ENCODE data around the gene PHB1. TPM values are rescaled to one million over a fixed set of nuclear protein-coding genes. Genes with fewer than 3 reads are reported as not detected.

Gene PHB1
- total RNA-seq, 2 donors from 2014 or later, result 229 to 487 TPM

GRCh38 chr17:49379926-49380325, 34.8 kb downstream of the PHB1 start:
- intact Hi-C loops (cut with DNase I), result no loop called here
- Histone ChIP-seq H3K27ac (no peak overlapping the region), H3K4me3 (no peak overlapping the region), H3K27me3 (no peaks in the 10 kb centered on the region), H3K36me3 (no peaks in the 10 kb centered on the region), H3K9me3 (no peaks in the 10 kb centered on the region), H3K9ac (ENCODE audit: low read depth in 2 of 2, low read length in 2 of 2) (no peak overlapping the region), H3K4me1 (no peaks in the 10 kb centered on the region)
- TF ChIP-seq CTCF (IDR thresholded peaks at IDR 0.05), result no peak
- no peak for DNase-seq

DNA sequence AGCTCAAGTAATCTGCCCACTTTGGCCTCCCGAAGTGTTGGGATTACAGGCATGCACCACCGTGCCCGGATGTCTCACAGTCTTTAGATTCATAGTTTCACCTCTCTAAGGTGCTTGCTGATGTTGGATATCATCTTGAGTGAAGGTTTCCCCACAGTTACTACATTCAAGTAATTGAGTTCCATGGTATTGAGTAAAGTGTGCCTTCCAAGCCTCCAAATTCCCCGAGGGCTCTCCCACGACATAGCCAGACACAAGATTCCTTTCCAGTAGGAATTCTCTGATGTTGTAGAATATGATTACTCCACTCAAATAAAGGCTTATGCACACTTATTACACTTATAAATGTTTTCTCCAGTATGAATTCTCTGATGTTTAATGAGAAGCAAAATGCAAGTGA, 36.4 kb downstream of the PHB1 start:
- Histone ChIP-seq H3K36me3 (no peaks in the 10 kb centered on the region), H3K27me3 (no peaks in the 10 kb centered on the region), H3K4me3 (no peak overlapping the region), H3K9me3 (no peaks in the 10 kb centered on the region), H3K4me1 (no peaks in the 10 kb centered on the region), H3K27ac (no peak overlapping the region), H3K9ac (ENCODE audit: low read depth in 2 of 2, low read length in 2 of 2) (no peak overlapping the region)
- DNase-seq, result no peak
- intact Hi-C loops (cut with DNase I), result no loop called here
- no peak for TF ChIP-seq CTCF (IDR thresholded peaks at IDR 0.05)

GRCh38 chr17:49375544-49375943, 39.1 kb downstream of the PHB1 start:
- H3K36me3 ChIP-seq, result no peaks in the 10 kb centered on the region
- H3K27ac ChIP-seq, result no peak overlapping the region
- H3K4me3 ChIP-seq, result no peak overlapping the region
- H3K4me1 ChIP-seq, result no peaks in the 10 kb centered on the region
- H3K9me3 ChIP-seq, result no peaks in the 10 kb centered on the region
- H3K9ac ChIP-seq (ENCODE audit: low read depth in 2 of 2, low read length in 2 of 2), result no peak overlapping the region
- H3K27me3 ChIP-seq, result no peaks in the 10 kb centered on the region
- intact Hi-C loops (cut with DNase I), result no loop called here
- TF ChIP-seq CTCF (IDR thresholded peaks at IDR 0.05), result no peak
- no peak for DNase-seq

- DNase-seq, result no peak
- Histone ChIP-seq H3K27me3 (no peaks in the 10 kb centered on the region), H3K27ac (no peak overlapping the region), H3K4me1 (no peaks in the 10 kb centered on the region), H3K4me3 (no peak overlapping the region), H3K9me3 (no peaks in the 10 kb centered on the region), H3K36me3 (no peaks in the 10 kb centered on the region), H3K9ac (ENCODE audit: low read depth in 2 of 2, low read length in 2 of 2) (no peak overlapping the region)
- intact Hi-C loops (cut with DNase I), result no loop called here
- TF ChIP-seq CTCF (IDR thresholded peaks at IDR 0.05), result no peak
Observed at GRCh38 chr17:49373115-49373514, 41.6 kb downstream of the PHB1 start.

DNA sequence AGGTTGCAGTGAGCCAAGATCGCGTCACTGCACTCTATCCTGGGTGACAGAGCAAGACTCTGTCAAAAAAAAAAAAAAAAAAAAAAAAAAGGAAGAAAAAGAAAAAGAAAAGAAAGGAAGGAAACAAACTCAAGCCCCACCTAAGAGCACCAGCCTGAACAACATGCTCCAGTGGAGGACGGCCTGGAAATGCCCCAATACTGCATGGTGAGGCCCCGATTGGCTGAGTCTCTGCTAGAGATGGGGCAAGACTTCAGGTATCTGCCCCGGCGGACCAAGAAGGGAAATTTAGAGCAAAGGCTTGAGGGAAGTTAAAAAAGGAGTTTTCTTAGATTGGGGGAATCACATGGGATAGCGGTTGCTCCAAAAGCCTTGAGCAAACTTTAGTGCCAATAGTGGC, 42.3 kb downstream of the PHB1 start:
- Histone ChIP-seq H3K9me3 (no peaks in the 10 kb centered on the region), H3K4me3 (no peak overlapping the region), H3K27me3 (no peaks in the 10 kb centered on the region), H3K27ac (no peak overlapping the region), H3K36me3 (no peaks in the 10 kb centered on the region), H3K4me1 (no peaks in the 10 kb centered on the region), H3K9ac (ENCODE audit: low read depth in 2 of 2, low read length in 2 of 2) (no peak overlapping the region)
- intact Hi-C loops (cut with DNase I), result no loop called here
- no peak for DNase-seq
- no peak for TF ChIP-seq CTCF (IDR thresholded peaks at IDR 0.05)
